SK-N-SH (cell line): Measurements from ENCODE around the gene HOXD13. TPM values are rescaled to one million over a fixed set of nuclear protein-coding genes. Genes with fewer than 3 reads are reported as not detected.

Source experiments
- CTCF ChIA-PET: fragments of 300-600, 350-600 bp; formaldehyde crosslinking; extraction: SDS; loops from one replicate; lab custom pipeline; 2021; lab: Yijun Ruan, JAX
- POLR2A ChIA-PET: fragments of 350-600 bp; sonication (Branson Sonifier 250); formaldehyde crosslinking; extraction: SDS; loops from one replicate; lab custom pipeline; 2020; ENCODE audit warnings: antibody characterized with exemption, inconsistent platforms; lab: Yijun Ruan, JAX
- DNase-seq: peaks from one replicate; pipeline ENCODE4 v3.0.0; 2012
- H2AFZ ChIP-seq: fragments of 200-600 bp; sonication (generic); 2 replicates; pipeline ENCODE4 v1.8.1; 2016; ENCODE audit warnings: antibody characterized with exemption, mild to moderate bottlenecking, low read depth
- H3F3A ChIP-seq: fragments of 200-600 bp; sonication (generic); replicated peaks from 2 replicates; pipeline ENCODE3; 2016; ENCODE audit warnings: antibody characterized with exemption, mild to moderate bottlenecking; ENCODE audit not compliant: insufficient read depth
- H3K27ac ChIP-seq, 2 experiments: fragments of 200-500 bp in 1 of 2; fragments of 200-600 bp in 1 of 2; sonication (Bioruptor generic) in 1 of 2; sonication (generic), shearing (Covaris generic) in 1 of 2; 2 replicates each; pipeline versions ENCODE4 v1.5.1 to v1.6.1; 2014 to 2016; ENCODE audit warnings: low read depth in 2 of 2, inconsistent platforms in 1 of 2, low read length in 1 of 2, mild to moderate bottlenecking in 1 of 2, mixed read lengths in 1 of 2
- H3K27me3 ChIP-seq: fragments of 200-600 bp; sonication (generic), shearing (Covaris generic); 2 replicates; pipeline ENCODE4 v1.6.1; 2016; ENCODE audit warnings: mixed run types; ENCODE audit not compliant: insufficient read depth
- H3K36me3 ChIP-seq, 2 experiments: fragments of 200-500 bp in 1 of 2; fragments of 200-600 bp in 1 of 2; sonication (Bioruptor generic) in 1 of 2; sonication (generic) in 1 of 2; replicated peaks in 1 of 2; 2 replicates each; pipeline versions ENCODE3 to v1.5.1; 2014 to 2016; ENCODE audit warnings: low read length in 1 of 2, mild to moderate bottlenecking in 1 of 2; ENCODE audit not compliant: insufficient read depth in 2 of 2, control insufficient read depth in 1 of 2
- H3K4me1 ChIP-seq, 2 experiments: fragments of 200-500 bp in 1 of 2; fragments of 200-600 bp in 1 of 2; sonication (Bioruptor generic) in 1 of 2; sonication (generic), shearing (Covaris generic) in 1 of 2; 2 replicates each; pipeline versions ENCODE4 v1.5.1 to v1.6.1; 2014 to 2016; ENCODE audit warnings: low read depth in 1 of 2, low read length in 1 of 2, mixed run types in 1 of 2; ENCODE audit not compliant: insufficient read depth in 2 of 2, control insufficient read depth in 1 of 2
- H3K4me2 ChIP-seq: fragments of 200-600 bp; sonication (generic), shearing (Covaris generic); 2 replicates; pipeline ENCODE4 v1.6.1; 2017; ENCODE audit warnings: mixed run types
- H3K4me3 ChIP-seq, 2 experiments: fragments of 200-500 bp in 1 of 2; fragments of 200-600 bp in 1 of 2; sonication (Bioruptor generic) in 1 of 2; sonication (generic), shearing (Covaris generic) in 1 of 2; 2 replicates each; pipeline versions ENCODE4 v1.5.1 to v1.8.1; 2014 to 2016; ENCODE audit warnings: low read depth in 2 of 2, inconsistent platforms in 1 of 2, low read length in 1 of 2, mild to moderate bottlenecking in 1 of 2, mixed read lengths in 1 of 2, moderate library complexity in 1 of 2
- H3K79me2 ChIP-seq: fragments of 200-600 bp; sonication (generic); 2 replicates; pipeline ENCODE4 v1.8.1; 2017; ENCODE audit warnings: mild to moderate bottlenecking; ENCODE audit not compliant: insufficient read depth
- H3K9ac ChIP-seq: fragments of 200-600 bp; sonication (generic); 2 replicates; pipeline ENCODE4 v1.6.1; 2017; ENCODE audit warnings: mixed run types
- H3K9me2 ChIP-seq: fragments of 200-600 bp; sonication (generic); 2 replicates; pipeline ENCODE4 v1.6.1; 2017; ENCODE audit warnings: mixed run types
- H3K9me3 ChIP-seq: fragments of 200-600 bp; sonication (generic); 2 replicates; pipeline ENCODE4 v1.6.1; 2017; ENCODE audit warnings: mixed run types, mild to moderate bottlenecking, moderate library complexity
- H4K20me1 ChIP-seq: fragments of 200-600 bp; sonication (generic); 2 replicates; pipeline ENCODE4 v1.6.1; 2017; ENCODE audit warnings: mild to moderate bottlenecking, mixed run types; ENCODE audit not compliant: insufficient read depth
- CHD2 ChIP-seq: fragments of 150-350 bp; IDR thresholded peaks from 2 replicates; pipeline ENCODE4 v1.6.1; 2018; ENCODE audit warnings: low read length; ENCODE audit not compliant: partially characterized antibody
- ELF1 ChIP-seq: IDR thresholded peaks from 2 replicates; pipeline ENCODE4 v1.4.0; 2012
- FOXJ3 ChIP-seq: sonication (generic); formaldehyde crosslinking; IDR thresholded peaks from 2 replicates; pipeline ENCODE4 v1.5.1; 2020; ENCODE audit warnings: mild to moderate bottlenecking, missing genetic modification reagents
- FOXM1 ChIP-seq: IDR thresholded peaks from 2 replicates; pipeline ENCODE4 v1.4.0; 2012; ENCODE audit warnings: low read depth, mild to moderate bottlenecking
- GABPA ChIP-seq: IDR thresholded peaks from 2 replicates; pipeline ENCODE4 v1.4.0; 2012; ENCODE audit warnings: low read depth, mild to moderate bottlenecking
- MEF2A ChIP-seq: IDR thresholded peaks from 2 replicates; pipeline ENCODE4 v1.4.0; 2012; ENCODE audit warnings: low read depth, borderline replicate concordance
- POLR2AphosphoS5 ChIP-seq: IDR thresholded peaks from 2 replicates; pipeline ENCODE4 v1.6.1; 2012; ENCODE audit warnings: low read depth, low read length
- RCOR1 ChIP-seq: fragments of 150-350 bp; IDR thresholded peaks from 2 replicates; pipeline ENCODE4 v1.6.1; 2017; ENCODE audit warnings: antibody characterized with exemption, low read length
- RFX5 ChIP-seq: IDR thresholded peaks from 2 replicates; pipeline ENCODE4 v1.6.1; 2012; ENCODE audit warnings: mild to moderate bottlenecking, improper control_type of control experiment, low read length
- YY1 ChIP-seq: IDR thresholded peaks from 2 replicates; pipeline ENCODE4 v1.4.0; 2012; ENCODE audit warnings: low read depth, mild to moderate bottlenecking
- WGBS: methylation state at CpG from one replicate; pipeline ENCODE4 v1.1.6; 2017; ENCODE audit warnings: low lambda C conversion rate; 5-methylcytosine and 5-hydroxymethylcytosine counted together
- polyA plus RNA-seq, 3 experiments: library from polyadenylated mRNA; depleted of rRNA; stranded (reverse); fragments of >200 nt; gene quantifications; 2 replicates each; pipeline ENCODE4 v1.2.3, GENCODE V29; 2012
- TF ChIP-seq, protein P1 (sequence below): IDR thresholded peaks from 2 replicates; pipeline ENCODE4 v1.4.0; 2012; ENCODE audit warnings: low read depth, borderline replicate concordance
- TF ChIP-seq, protein P2 (sequence below): IDR thresholded peaks from 2 replicates; pipeline ENCODE4; 2012
- TF ChIP-seq, protein P3 (sequence below): IDR thresholded peaks from 2 replicates; pipeline ENCODE4 v1.4.0; 2012; ENCODE audit warnings: low read depth
- TF ChIP-seq, protein P4 (sequence below): fragments of 150-350 bp; IDR thresholded peaks from 2 replicates; pipeline ENCODE4 v1.6.1; 2017; ENCODE audit warnings: antibody characterized with exemption, low read length, low read depth, borderline replicate concordance

HOXD13 gene
- polyA plus RNA-seq, 1 of the 3 experiments (the other 2 are of a cell fraction) = not detected

DNA sequence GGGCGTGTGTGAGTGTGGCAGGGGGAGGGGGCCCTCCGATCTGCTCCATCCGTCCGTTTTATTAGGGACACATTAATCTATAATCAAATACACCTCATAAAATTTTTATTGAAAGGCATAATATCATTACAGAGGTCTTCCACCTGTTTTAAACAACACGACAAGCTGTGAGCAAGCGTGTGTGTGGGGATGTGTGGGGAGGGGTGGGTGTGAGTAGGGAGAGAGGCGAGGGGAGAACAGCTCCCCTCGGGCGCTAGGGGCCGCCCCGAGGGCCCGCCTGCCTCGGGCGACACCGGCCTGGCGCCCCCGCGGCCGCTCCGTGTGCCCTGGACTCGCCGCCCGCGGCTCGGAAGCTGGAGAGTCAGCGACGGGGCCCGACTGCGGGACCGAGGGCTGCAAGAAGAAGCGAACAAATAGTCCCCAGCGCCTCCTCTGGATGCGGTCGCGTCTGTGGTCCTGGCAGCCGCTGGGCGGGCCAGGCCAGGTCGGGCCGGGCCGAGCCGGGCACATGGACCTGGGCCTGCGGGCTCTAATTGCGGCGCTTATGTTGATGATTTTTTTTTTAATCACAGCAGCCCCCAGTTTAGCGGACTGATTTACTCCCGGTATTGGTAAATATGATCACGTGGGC, 29.6 kb downstream of the HOXD13 start:
- POLR2A ChIA-PET = interaction anchor here (0.6 to 4.1 kb wide), 13 partner anchors 10 to 721 kb away, joined by 3 to 27 read pairs (median 3); partner anchors contain the start of gene HOXD1

More for the DNA sequence above, 29.6 kb downstream of the HOXD13 start:
- Histone ChIP-seq H3K36me3 (no peaks in the 10 kb centered on the region), H3K9ac (peak overlapping the region; percentile 63), H3K79me2 (no peaks in the 10 kb centered on the region), H3K9me2 (no peaks in the 10 kb centered on the region), H3F3A (peaks cover 3% of the 10 kb centered on the region), H4K20me1 (no peaks in the 10 kb centered on the region), H3K4me3 (peak overlapping the region; percentile 66 to 78), H3K4me1 (peaks cover 4 to 21% of the 10 kb centered on the region in 2 experiments; a peak in 3 of 4 replicates), H3K9me3 (no peaks in the 10 kb centered on the region), H3K27me3 (peaks cover 12% of the 10 kb centered on the region), H3K27ac (peak overlapping the region in 1 of 2 experiments; percentile 87; a peak in 2 of 4 replicates), H3K4me2 (peak overlapping the region; percentile 84), H2AFZ (peak overlapping the region; percentile 94)
- WGBS = 20% methylated on average over 35 of the region's 47 CpGs
- TF ChIP-seq, protein P1, sequence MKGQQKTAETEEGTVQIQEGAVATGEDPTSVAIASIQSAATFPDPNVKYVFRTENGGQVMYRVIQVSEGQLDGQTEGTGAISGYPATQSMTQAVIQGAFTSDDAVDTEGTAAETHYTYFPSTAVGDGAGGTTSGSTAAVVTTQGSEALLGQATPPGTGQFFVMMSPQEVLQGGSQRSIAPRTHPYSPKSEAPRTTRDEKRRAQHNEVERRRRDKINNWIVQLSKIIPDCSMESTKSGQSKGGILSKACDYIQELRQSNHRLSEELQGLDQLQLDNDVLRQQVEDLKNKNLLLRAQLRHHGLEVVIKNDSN = peak; percentile 96
- TF ChIP-seq, protein P2, sequence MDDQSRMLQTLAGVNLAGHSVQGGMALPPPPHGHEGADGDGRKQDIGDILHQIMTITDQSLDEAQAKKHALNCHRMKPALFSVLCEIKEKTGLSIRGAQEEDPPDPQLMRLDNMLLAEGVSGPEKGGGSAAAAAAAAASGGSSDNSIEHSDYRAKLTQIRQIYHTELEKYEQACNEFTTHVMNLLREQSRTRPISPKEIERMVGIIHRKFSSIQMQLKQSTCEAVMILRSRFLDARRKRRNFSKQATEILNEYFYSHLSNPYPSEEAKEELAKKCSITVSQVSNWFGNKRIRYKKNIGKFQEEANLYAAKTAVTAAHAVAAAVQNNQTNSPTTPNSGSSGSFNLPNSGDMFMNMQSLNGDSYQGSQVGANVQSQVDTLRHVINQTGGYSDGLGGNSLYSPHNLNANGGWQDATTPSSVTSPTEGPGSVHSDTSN = peak; percentile 13; the same call in 1 of the 2 replicates
- TF ChIP-seq GABPA (no peak), FOXJ3 (CRISPR knock-in tag) (no peak), RCOR1 (no peak), RFX5 (no peak), MEF2A (no peak), ELF1 (0 out of 2 replicates have a peak, but pooled peaks have one; percentile 24), CHD2 (peak; percentile 58), POLR2AphosphoS5 (no peak), YY1 (peak; percentile 47; the same call in 1 of the 2 replicates), FOXM1 (no peak)
- TF ChIP-seq, protein P3, sequence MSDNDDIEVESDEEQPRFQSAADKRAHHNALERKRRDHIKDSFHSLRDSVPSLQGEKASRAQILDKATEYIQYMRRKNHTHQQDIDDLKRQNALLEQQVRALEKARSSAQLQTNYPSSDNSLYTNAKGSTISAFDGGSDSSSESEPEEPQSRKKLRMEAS = peak; percentile 30; the same call in 1 of the 2 replicates
- TF ChIP-seq, protein P4, sequence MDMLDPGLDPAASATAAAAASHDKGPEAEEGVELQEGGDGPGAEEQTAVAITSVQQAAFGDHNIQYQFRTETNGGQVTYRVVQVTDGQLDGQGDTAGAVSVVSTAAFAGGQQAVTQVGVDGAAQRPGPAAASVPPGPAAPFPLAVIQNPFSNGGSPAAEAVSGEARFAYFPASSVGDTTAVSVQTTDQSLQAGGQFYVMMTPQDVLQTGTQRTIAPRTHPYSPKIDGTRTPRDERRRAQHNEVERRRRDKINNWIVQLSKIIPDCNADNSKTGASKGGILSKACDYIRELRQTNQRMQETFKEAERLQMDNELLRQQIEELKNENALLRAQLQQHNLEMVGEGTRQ = peak; percentile 69
- CTCF ChIA-PET = interaction anchor here (0.6 to 26.1 kb wide), 19 partner anchors 8 to 1042 kb away, joined by 3 to 1047 read pairs (median 6); partner anchors contain the start of genes HOXD10, HOXD11 and HOXD13
- DNase-seq = peak; percentile 89
